ENCODE measurements around the gene ADGRB2. TPM values are rescaled to one million over a fixed set of nuclear protein-coding genes. Genes with fewer than 3 reads are reported as not detected.
A peak's percentile ranks its signal among the peaks of the same experiment; 100 is the strongest.

Gene ADGRB2
- total and polyA plus RNA-seq, 9 donors = 12.5 to 21.7 (median 19.0) TPM

DNA sequence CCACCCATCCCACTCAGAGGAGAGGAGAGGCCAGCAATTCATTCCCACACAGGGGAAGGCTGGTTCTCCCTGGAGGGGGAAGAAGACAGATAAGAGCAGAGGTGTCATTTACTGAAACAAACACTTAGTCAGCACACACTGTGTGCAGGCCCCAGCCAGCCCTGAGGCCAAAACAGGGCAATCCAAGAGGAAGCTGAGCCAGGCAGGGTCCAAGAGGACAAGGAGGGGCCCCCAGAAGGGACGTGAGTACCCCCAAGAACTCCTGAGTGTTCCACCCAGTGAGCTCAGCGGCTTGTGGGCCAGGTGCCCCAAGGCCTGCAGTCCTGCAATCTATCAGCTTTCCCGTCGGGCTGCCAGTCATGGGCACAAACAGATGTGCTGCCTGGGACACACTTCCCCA is 15.8 kb downstream of the ADGRB2 start:
- 60% methylated on average over 4 of the region's 4 CpGs for WGBS (ENCODE audit: insufficient coverage)
- Histone ChIP-seq H3K36me3 (ENCODE audit: control insufficient read depth, insufficient read depth, low read length) (no peaks in the 10 kb centered on the region), H3K9me3 (replicated peaks; ENCODE audit: control insufficient read depth, low read depth, low read length) (no peaks in the 10 kb centered on the region), H3K4me1 (ENCODE audit: control insufficient read depth, insufficient read depth, low read length) (peaks cover 51% of the 10 kb centered on the region), H3K27me3 (ENCODE audit: control insufficient read depth, insufficient read depth, low read length) (no peaks in the 10 kb centered on the region), H3K4me3 (ENCODE audit: low read length) (no peak overlapping the region), H3K27ac (ENCODE audit: low read length) (no peak overlapping the region)
- no peak for DNase-seq

GRCh38 chr1:31747304-31747703 is 16.8 kb downstream of the ADGRB2 start:
- H3K4me3 ChIP-seq (ENCODE audit: low read length) = no peak overlapping the region
- DNase-seq = no peak
- 91% methylated on average over 1 of the region's 1 CpG for WGBS (ENCODE audit: insufficient coverage)
- no peaks in the 10 kb centered on the region for H3K27me3 ChIP-seq (ENCODE audit: control insufficient read depth, insufficient read depth, low read length)
- H3K27ac ChIP-seq (ENCODE audit: low read length) = no peak overlapping the region
- peaks cover 40% of the 10 kb centered on the region for H3K4me1 ChIP-seq (ENCODE audit: control insufficient read depth, insufficient read depth, low read length)
- H3K9me3 ChIP-seq (replicated peaks; ENCODE audit: control insufficient read depth, low read depth, low read length) = no peaks in the 10 kb centered on the region
- no peaks in the 10 kb centered on the region for H3K36me3 ChIP-seq (ENCODE audit: control insufficient read depth, insufficient read depth, low read length)

GRCh38 chr1:31746687-31747086 is 17.5 kb downstream of the ADGRB2 start:
- 17% methylated on average over 7 of the region's 7 CpGs for WGBS (ENCODE audit: insufficient coverage)
- DNase-seq = peak; percentile 40
- H3K9me3 ChIP-seq (replicated peaks; ENCODE audit: control insufficient read depth, low read depth, low read length) = no peaks in the 10 kb centered on the region
- H3K36me3 ChIP-seq (ENCODE audit: control insufficient read depth, insufficient read depth, low read length) = peaks cover 5% of the 10 kb centered on the region
- H3K27ac ChIP-seq (ENCODE audit: low read length) = no peak overlapping the region
- H3K4me1 ChIP-seq (ENCODE audit: control insufficient read depth, insufficient read depth, low read length) = peaks cover 34% of the 10 kb centered on the region
- no peak overlapping the region for H3K4me3 ChIP-seq (ENCODE audit: low read length)
- H3K27me3 ChIP-seq (ENCODE audit: control insufficient read depth, insufficient read depth, low read length) = no peaks in the 10 kb centered on the region

GRCh38 chr1:31745946-31746670 is 18.0 kb downstream of the ADGRB2 start:
- H3K4me1 ChIP-seq (ENCODE audit: control insufficient read depth, insufficient read depth, low read length) = peaks cover 33% of the 10 kb centered on the region
- no peak overlapping the region for H3K4me3 ChIP-seq (ENCODE audit: low read length)
- peaks cover 7% of the 10 kb centered on the region for H3K36me3 ChIP-seq (ENCODE audit: control insufficient read depth, insufficient read depth, low read length)
- 45% methylated on average over 15 of the region's 15 CpGs for WGBS (ENCODE audit: insufficient coverage)
- peak; percentile 53 for DNase-seq
- H3K9me3 ChIP-seq (replicated peaks; ENCODE audit: control insufficient read depth, low read depth, low read length) = no peaks in the 10 kb centered on the region
- H3K27ac ChIP-seq (ENCODE audit: low read length) = no peak overlapping the region
- H3K27me3 ChIP-seq (ENCODE audit: control insufficient read depth, insufficient read depth, low read length) = no peaks in the 10 kb centered on the region

DNA sequence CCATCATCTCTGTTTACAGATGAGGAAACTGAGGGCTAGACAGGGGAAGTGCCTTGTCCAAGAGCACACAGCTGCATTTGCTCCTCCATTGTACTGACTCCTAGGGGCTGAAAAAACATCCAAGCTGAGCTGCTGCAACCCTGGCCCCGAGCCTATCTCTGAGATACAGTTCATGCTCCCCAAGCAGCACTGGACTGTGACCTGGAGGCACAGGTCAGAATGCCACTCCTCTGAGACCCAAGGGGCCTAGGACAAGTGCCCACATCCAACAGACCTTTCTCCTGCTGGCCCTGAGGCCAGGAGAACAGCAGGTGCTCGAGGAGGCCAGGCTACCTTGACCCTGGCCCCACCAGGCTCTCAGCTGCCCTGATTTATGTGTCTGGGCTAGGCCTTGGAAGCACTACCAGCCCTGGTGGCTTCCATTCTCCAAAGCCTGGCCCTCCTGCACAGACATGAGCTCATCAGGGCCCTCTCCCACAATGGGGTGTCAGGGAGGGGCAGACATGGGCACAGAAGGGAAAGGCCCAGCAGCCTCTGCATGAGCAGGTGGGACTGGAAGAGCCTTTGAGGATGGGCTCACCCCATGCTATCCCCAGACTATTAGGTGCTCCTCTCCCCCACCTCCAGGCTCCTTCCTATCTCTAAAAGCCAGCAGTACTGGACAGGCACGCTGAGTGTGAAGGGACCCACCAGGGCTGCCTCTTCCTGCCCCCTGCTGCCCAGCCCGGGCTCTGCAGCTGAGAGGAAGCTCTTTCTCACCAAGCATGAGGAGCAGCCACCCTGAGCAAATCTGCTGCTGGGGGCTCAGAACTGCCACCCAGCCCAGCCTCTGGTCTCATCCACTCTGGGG is 18.8 kb downstream of the ADGRB2 start:
- peak; percentile 62 for DNase-seq
- H3K4me1 ChIP-seq (ENCODE audit: control insufficient read depth, insufficient read depth, low read length) = peaks cover 26% of the 10 kb centered on the region

GRCh38 chr1:31744165-31744888 is 19.8 kb downstream of the ADGRB2 start:
- Histone ChIP-seq H3K4me3 (ENCODE audit: low read length) (no peak overlapping the region), H3K27ac (ENCODE audit: low read length) (no peak overlapping the region), H3K4me1 (ENCODE audit: control insufficient read depth, insufficient read depth, low read length) (peaks cover 22% of the 10 kb centered on the region), H3K9me3 (replicated peaks; ENCODE audit: control insufficient read depth, low read depth, low read length) (no peaks in the 10 kb centered on the region), H3K27me3 (ENCODE audit: control insufficient read depth, insufficient read depth, low read length) (no peaks in the 10 kb centered on the region), H3K36me3 (ENCODE audit: control insufficient read depth, insufficient read depth, low read length) (peaks cover 14% of the 10 kb centered on the region)
- DNase-seq = no peak
- 87% methylated on average over 20 of the region's 28 CpGs for WGBS (ENCODE audit: insufficient coverage)

More for the DNA sequence above, 18.8 kb downstream of the ADGRB2 start:
- 47% methylated on average over 4 of the region's 4 CpGs for WGBS (ENCODE audit: insufficient coverage)
- Histone ChIP-seq H3K9me3 (replicated peaks; ENCODE audit: control insufficient read depth, low read depth, low read length) (no peaks in the 10 kb centered on the region), H3K27ac (ENCODE audit: low read length) (no peak overlapping the region), H3K36me3 (ENCODE audit: control insufficient read depth, insufficient read depth, low read length) (peaks cover 8% of the 10 kb centered on the region), H3K27me3 (ENCODE audit: control insufficient read depth, insufficient read depth, low read length) (no peaks in the 10 kb centered on the region), H3K4me3 (ENCODE audit: low read length) (no peak overlapping the region)

DNA sequence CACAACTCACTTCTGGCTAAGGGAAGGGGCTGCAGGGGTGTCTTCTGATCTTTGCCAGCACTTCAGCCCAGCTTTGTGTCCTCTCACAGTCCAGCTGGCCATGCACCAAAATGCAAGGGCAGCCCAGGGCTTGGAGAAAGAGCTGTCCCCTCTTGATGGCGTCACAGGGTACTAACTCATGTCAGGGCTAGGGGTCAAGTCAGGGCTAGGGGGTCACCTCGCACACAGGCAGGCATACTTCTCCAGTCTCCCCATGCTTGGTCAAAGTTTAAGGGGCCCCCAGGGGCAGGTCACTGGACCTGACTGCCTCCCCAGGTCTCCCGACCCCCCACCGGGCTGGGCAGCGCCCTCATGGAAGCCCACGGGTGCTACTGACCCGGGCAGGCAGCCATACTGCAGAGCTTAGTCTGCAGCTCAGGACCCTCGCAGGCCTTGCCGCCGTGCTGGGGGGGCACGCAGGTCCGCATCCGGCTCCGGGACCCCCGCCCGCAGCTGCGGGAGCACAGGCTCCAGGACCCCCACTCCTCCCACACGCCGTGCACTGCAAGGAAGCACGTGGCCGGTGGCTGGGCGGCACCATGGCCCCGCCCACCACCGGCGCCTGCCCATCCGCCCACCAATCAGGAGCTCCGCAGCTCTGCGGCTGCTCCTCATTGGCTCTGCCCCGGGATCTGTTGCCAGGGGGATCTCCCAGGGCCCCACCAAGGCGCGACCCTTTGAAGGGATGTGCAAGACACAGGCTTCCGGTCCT is 21.5 kb downstream of the ADGRB2 start:
- DNase-seq = no peak
- no peak overlapping the region for H3K4me3 ChIP-seq (ENCODE audit: low read length)
- no peaks in the 10 kb centered on the region for H3K27me3 ChIP-seq (ENCODE audit: control insufficient read depth, insufficient read depth, low read length)
- H3K27ac ChIP-seq (ENCODE audit: low read length) = no peak overlapping the region
- no peaks in the 10 kb centered on the region for H3K9me3 ChIP-seq (replicated peaks; ENCODE audit: control insufficient read depth, low read depth, low read length)
- WGBS (ENCODE audit: insufficient coverage) = 83% methylated on average over 31 of the region's 32 CpGs
- H3K36me3 ChIP-seq (ENCODE audit: control insufficient read depth, insufficient read depth, low read length) = peaks cover 20% of the 10 kb centered on the region
- H3K4me1 ChIP-seq (ENCODE audit: control insufficient read depth, insufficient read depth, low read length) = peaks cover 20% of the 10 kb centered on the region

DNA sequence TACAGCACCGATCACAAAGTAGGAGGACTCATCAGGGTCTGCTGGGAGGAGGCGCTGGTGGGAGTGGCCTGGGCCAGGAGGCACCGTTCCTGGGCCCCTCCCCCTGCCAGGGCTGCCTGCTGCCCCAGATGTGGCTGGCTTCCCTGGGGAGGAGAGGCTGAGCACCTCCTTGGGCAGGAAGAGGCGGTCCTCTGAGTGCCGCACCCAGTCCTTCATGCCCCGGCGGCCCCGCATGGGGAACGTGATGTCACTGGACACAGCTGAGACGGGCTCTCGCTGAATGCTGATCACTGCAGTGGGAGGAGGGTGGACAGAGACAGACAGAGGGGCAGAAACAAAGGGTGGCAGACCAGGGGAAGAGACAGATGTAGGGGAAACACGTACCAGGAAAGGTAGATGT is 24.8 kb downstream of the ADGRB2 start:
- H3K9me3 ChIP-seq (replicated peaks; ENCODE audit: control insufficient read depth, low read depth, low read length) = no peaks in the 10 kb centered on the region
- peaks cover 2% of the 10 kb centered on the region for H3K4me1 ChIP-seq (ENCODE audit: control insufficient read depth, insufficient read depth, low read length)
- H3K27me3 ChIP-seq (ENCODE audit: control insufficient read depth, insufficient read depth, low read length) = no peaks in the 10 kb centered on the region
- no peak for DNase-seq
- 43% methylated on average over 10 of the region's 12 CpGs for WGBS (ENCODE audit: insufficient coverage)
- H3K27ac ChIP-seq (ENCODE audit: low read length) = no peak overlapping the region
- no peak overlapping the region for H3K4me3 ChIP-seq (ENCODE audit: low read length)
- H3K36me3 ChIP-seq (ENCODE audit: control insufficient read depth, insufficient read depth, low read length) = peaks cover 26% of the 10 kb centered on the region

- Histone ChIP-seq H3K4me1 (ENCODE audit: control insufficient read depth, insufficient read depth, low read length) (peaks cover 2% of the 10 kb centered on the region), H3K27ac (ENCODE audit: low read length) (no peak overlapping the region), H3K36me3 (ENCODE audit: control insufficient read depth, insufficient read depth, low read length) (peaks cover 26% of the 10 kb centered on the region), H3K9me3 (replicated peaks; ENCODE audit: control insufficient read depth, low read depth, low read length) (no peaks in the 10 kb centered on the region), H3K27me3 (ENCODE audit: control insufficient read depth, insufficient read depth, low read length) (no peaks in the 10 kb centered on the region), H3K4me3 (ENCODE audit: low read length) (no peak overlapping the region)
- DNase-seq = no peak
- 82% methylated on average over 10 of the region's 18 CpGs for WGBS (ENCODE audit: insufficient coverage)
These were observed 27.5 kb downstream of the ADGRB2 start for GRCh38 chr1:31736675-31737074.

All from muscle of leg (tissue), 11 donors.